Measurements from ENCODE around the gene PITPNM3. TPM values are rescaled to one million over a fixed set of nuclear protein-coding genes. Genes with fewer than 3 reads are reported as not detected.

PITPNM3 gene
- total and polyA plus RNA-seq, 12 donors: 1.1 to 9.8 (median 6.8) TPM

DNA sequence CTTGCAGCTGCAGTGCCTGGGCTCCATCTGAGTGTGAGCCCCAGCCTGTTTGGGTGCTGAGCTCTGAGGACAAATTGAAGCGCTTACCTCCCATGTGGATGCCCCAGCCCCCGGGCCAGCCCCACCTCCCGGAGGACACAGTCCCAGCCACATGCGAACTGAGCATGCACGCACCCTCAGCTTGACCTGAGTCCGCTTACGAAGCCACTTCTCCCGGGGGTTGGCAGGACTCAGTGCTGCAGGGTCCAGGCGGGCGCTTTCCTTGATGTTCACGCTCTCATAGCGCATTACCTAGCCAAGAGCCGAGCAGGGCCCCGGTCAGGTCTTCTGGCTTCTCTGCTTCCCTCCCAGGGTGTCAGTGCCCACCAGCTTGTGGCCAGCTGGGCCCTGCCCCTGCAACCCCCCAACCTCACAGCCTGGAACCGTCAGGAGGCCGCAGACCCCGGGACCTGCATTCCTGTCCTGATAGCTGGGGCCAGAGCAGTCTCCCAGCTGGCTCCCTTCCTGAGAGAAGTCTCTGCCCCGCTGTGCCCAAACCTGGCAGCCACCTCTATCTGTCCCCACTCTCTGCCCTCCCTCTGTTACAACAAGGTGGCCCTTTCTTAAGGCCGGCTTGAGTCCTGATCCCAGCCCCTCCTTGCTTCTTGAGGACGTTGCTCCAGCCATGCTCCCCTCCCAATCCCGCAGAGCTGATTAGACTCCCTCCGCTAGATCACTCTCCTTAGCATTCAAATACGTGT, 88.1 kb downstream of the PITPNM3 start:
- H3K27me3 ChIP-seq: no peaks in the 10 kb centered on the region
- H3K36me3 ChIP-seq (replicated peaks in 1 of 2): no peaks in the 10 kb centered on the region
- H3K9me3 ChIP-seq (replicated peaks in 1 of 3): no peaks in the 10 kb centered on the region
- intact Hi-C loops (cut with DNase I): no loop called here
- WGBS, 4 donors: 93 to 98% (median 93%) methylated on average over 9 to 23 of the region's 23 CpGs
- H3K4me1 ChIP-seq (replicated peaks in 1 of 2): peaks cover 0 to 16% of the 10 kb centered on the region in 2 donors
- no peak overlapping the region for H3K4me3 ChIP-seq
- no peak overlapping the region for H3K27ac ChIP-seq
- TF ChIP-seq POLR2A (IDR thresholded peaks at IDR 0.05): no peak
- TF ChIP-seq, protein P1, sequence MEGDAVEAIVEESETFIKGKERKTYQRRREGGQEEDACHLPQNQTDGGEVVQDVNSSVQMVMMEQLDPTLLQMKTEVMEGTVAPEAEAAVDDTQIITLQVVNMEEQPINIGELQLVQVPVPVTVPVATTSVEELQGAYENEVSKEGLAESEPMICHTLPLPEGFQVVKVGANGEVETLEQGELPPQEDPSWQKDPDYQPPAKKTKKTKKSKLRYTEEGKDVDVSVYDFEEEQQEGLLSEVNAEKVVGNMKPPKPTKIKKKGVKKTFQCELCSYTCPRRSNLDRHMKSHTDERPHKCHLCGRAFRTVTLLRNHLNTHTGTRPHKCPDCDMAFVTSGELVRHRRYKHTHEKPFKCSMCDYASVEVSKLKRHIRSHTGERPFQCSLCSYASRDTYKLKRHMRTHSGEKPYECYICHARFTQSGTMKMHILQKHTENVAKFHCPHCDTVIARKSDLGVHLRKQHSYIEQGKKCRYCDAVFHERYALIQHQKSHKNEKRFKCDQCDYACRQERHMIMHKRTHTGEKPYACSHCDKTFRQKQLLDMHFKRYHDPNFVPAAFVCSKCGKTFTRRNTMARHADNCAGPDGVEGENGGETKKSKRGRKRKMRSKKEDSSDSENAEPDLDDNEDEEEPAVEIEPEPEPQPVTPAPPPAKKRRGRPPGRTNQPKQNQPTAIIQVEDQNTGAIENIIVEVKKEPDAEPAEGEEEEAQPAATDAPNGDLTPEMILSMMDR (IDR thresholded peaks at IDR 0.05): no peak
- no peak for DNase-seq

DNA sequence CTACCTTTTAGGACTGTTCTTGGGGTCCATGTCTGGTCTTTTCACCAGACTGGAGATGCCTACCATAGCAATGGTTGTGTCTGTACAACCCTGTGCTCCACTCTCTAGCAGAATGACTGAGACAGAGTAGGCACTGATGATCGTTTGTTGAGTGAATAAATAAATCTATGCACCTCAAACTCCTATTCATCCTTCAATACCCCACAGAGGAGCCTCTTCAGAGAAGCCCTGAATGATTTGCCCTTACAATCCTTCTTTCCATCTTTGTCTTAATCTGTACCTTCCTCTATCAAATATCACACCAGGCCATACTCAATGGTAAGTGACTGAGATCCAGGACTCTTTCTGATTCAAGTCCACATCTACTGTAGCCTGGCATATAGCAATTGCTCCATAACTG, 88.8 kb downstream of the PITPNM3 start:
- no peak overlapping the region for H3K4me3 ChIP-seq
- no peaks in the 10 kb centered on the region for H3K27me3 ChIP-seq
- intact Hi-C loops (cut with DNase I): no loop called here
- TF ChIP-seq POLR2A (IDR thresholded peaks at IDR 0.05): no peak
- TF ChIP-seq, protein P1 (IDR thresholded peaks at IDR 0.05): no peak
- H3K4me1 ChIP-seq (replicated peaks in 1 of 2): peaks cover 0 to 11% of the 10 kb centered on the region in 2 donors
- 77 to 92% (median 88%) methylated on average over 1 of the region's 1 CpG for WGBS, 4 donors
- H3K27ac ChIP-seq: no peak overlapping the region
- no peaks in the 10 kb centered on the region for H3K36me3 ChIP-seq (replicated peaks in 1 of 2)
- no peak for DNase-seq
- no peaks in the 10 kb centered on the region for H3K9me3 ChIP-seq (replicated peaks in 1 of 3)

DNA sequence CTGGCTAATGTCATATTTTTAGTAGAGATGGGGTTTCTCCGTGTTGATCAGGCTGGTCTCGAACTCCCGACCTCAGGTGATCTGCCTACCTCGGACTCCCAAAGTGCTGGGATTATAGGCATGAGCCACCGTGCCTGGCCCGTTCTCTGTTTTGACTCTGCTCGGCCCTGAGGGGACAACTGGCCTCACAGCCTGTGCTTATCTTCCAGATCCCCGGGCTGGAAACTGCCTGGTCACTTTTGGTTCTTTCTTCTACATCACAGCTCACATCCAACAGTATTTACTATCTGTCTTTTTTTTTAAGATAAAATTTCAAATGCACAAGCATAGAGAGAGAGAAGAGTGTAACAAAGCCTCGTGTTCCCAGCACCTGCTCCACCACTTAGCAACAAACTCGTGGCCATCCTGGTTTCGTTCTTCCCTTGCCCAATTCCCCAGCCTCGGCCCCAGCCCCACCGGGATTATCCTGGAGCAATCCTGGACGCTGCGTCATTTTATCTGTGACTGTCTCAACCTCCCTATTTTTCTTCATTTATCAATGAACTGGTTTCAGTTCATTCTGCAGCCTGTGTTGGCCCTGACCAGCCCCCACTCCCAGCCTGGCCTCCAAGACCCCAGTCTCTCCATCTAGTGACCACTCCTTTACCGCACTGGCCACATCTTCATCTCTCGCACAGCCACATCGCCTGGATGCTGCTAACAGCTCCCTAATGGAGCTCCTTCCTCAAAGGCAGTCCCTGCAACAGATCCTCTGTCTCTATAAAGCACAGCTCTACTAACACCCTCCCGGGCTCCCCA, 91.0 kb downstream of the PITPNM3 start:
- Histone ChIP-seq H3K27me3 (no peaks in the 10 kb centered on the region), H3K9me3 (replicated peaks in 1 of 3) (no peaks in the 10 kb centered on the region), H3K36me3 (replicated peaks in 1 of 2) (no peaks in the 10 kb centered on the region), H3K27ac (no peak overlapping the region), H3K4me3 (no peak overlapping the region), H3K4me1 (replicated peaks in 1 of 2) (no peaks in the 10 kb centered on the region)
- intact Hi-C loops (cut with DNase I): no loop called here
- no peak for DNase-seq
- WGBS, 4 donors: 83 to 89% (median 87%) methylated on average over 19 of the region's 19 CpGs
- TF ChIP-seq, protein P1 (IDR thresholded peaks at IDR 0.05): no peak
- TF ChIP-seq POLR2A (IDR thresholded peaks at IDR 0.05): no peak

DNA sequence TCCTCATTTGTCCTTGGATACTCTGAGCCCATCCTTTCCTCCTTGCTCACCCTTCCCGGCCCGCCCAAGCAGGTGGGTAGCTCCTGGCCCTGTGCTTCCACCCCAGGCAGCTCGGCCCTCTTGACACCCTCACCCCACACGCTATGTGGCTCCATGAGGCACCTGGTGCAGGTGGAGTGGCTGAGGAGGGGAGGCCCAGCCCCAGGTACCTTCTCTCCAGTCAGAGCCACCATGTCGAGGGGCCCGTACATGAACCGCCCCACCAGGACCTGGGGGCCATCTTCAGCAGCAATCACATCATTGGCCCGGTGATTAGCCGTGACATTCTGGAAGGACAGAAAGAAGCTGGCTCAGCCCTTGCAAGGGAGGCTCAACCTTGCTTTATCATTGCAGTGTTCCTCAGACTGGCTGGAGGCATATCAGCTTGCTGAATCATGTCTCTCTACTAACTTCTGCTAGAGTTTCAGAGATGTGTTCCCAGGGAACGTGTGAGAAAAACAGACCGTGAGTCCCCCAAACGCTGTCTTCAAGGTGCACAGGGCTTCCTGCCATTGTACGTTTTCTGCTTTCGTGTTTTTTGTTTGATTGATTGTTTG, 91.8 kb downstream of the PITPNM3 start:
- no peak for DNase-seq
- Histone ChIP-seq H3K27me3 (no peaks in the 10 kb centered on the region), H3K27ac (no peak overlapping the region), H3K4me3 (no peak overlapping the region), H3K36me3 (replicated peaks in 1 of 2) (no peaks in the 10 kb centered on the region), H3K9me3 (replicated peaks in 1 of 3) (no peaks in the 10 kb centered on the region), H3K4me1 (replicated peaks in 1 of 2) (no peaks in the 10 kb centered on the region)
- TF ChIP-seq, protein P1 (IDR thresholded peaks at IDR 0.05): no peak
- TF ChIP-seq POLR2A (IDR thresholded peaks at IDR 0.05): no peak
- intact Hi-C loops (cut with DNase I): no loop called here
- WGBS, 4 donors: 80 to 89% (median 85%) methylated on average over 5 to 14 of the region's 14 CpGs

Measured in adrenal gland (tissue), 12 donors.